Measurements from ENCODE around the gene ERCC6. TPM values are rescaled to one million over a fixed set of nuclear protein-coding genes. Genes with fewer than 3 reads are reported as not detected.

Gene ERCC6
- total and polyA plus RNA-seq, 4 donors = 8.5 to 48.4 (median 26.1) TPM

GRCh38 chr10:49539320-49539885 lies 482 bp upstream of the ERCC6 start:
- 1% methylated on average over 26 of the region's 26 CpGs for WGBS, 2 donors
- Histone ChIP-seq H3K4me3 (ENCODE audit: low read length in 2 of 2) (peak overlapping the region; percentile 1 to 28), H3K27me3 (ENCODE audit: control insufficient read depth in 1 of 2, insufficient read depth in 2 of 2, low read length in 1 of 2) (no peaks in the 10 kb centered on the region), H3K36me3 (ENCODE audit: control insufficient read depth in 1 of 2, insufficient read depth in 2 of 2, low read length in 1 of 2) (no peaks in the 10 kb centered on the region), H3K9me3 (ENCODE audit: control insufficient read depth, low read length) (no peaks in the 10 kb centered on the region), H3K27ac (ENCODE audit: low read depth in 1 of 2, low read length in 2 of 2) (peak overlapping the region in 1 of 2 donors; percentile 74), H3K4me1 (ENCODE audit: control insufficient read depth in 1 of 2, insufficient read depth in 2 of 2, low read length in 2 of 2) (peaks cover 0 to 3% of the 10 kb centered on the region in 2 donors)
- ATAC-seq (ENCODE audit: low FRiP score) (peak; percentile 55), DNase-seq (peak in 1 of 2 donors; percentile 76)
- intact Hi-C loops (cut with DNase I) = no loop called here

DNA sequence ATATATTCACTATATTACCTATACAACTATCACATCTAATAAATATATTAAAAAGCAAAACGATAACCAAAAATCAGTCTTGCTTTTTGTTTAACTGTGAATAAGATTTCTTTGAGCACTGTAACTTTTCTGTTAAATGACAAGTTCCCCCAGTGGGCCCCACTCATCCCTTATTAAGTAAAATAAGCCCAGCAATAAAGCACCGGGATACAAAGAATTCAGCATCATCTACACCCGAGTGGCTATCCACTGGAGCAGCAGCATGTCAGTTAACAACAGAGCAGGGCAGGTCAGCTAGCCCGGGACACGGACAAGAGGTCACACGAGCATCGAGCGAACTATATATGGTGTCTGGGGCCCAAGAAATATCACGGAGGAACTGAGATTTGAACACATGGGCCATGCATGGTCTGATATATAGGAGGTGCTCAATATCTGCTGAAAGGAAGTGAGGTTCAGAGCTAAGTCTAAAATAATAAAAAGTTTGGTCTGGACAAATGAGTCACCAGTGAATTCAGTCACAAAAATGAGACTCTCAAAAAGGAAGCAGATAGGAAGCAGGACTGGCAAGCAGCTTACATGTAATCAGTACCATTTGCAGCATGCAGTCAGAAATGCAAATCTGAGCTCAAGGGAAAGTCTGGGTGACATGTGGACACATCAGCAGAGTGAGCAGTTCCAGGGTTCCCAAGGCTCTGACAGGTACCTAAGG lies 4.1 kb downstream of the ERCC6 start:
- intact Hi-C loops (cut with DNase I) = no loop called here
- Histone ChIP-seq H3K9me3 (ENCODE audit: control insufficient read depth, low read length) (no peaks in the 10 kb centered on the region), H3K4me1 (ENCODE audit: control insufficient read depth in 1 of 2, insufficient read depth in 2 of 2, low read length in 2 of 2) (peaks cover 3% of the 10 kb centered on the region in 2 donors), H3K36me3 (ENCODE audit: control insufficient read depth in 1 of 2, insufficient read depth in 2 of 2, low read length in 1 of 2) (peaks cover 0 to 2% of the 10 kb centered on the region in 2 donors), H3K27ac (ENCODE audit: low read depth in 1 of 2, low read length in 2 of 2) (peak overlapping the region in 1 of 2 donors; percentile 65), H3K4me3 (ENCODE audit: low read length in 2 of 2) (no peak overlapping the region), H3K27me3 (ENCODE audit: control insufficient read depth in 1 of 2, insufficient read depth in 2 of 2, low read length in 1 of 2) (no peaks in the 10 kb centered on the region)
- DNase-seq = no peak
- no peak for ATAC-seq (ENCODE audit: low FRiP score)
- 38 to 46% methylated on average over 9 of the region's 9 CpGs for WGBS, 2 donors

GRCh38 chr10:49532461-49532860 lies 6.5 kb downstream of the ERCC6 start:
- Histone ChIP-seq H3K36me3 (ENCODE audit: control insufficient read depth in 1 of 2, insufficient read depth in 2 of 2, low read length in 1 of 2) (peaks cover 0 to 6% of the 10 kb centered on the region in 2 donors), H3K27me3 (ENCODE audit: control insufficient read depth in 1 of 2, insufficient read depth in 2 of 2, low read length in 1 of 2) (no peaks in the 10 kb centered on the region), H3K9me3 (ENCODE audit: control insufficient read depth, low read length) (no peaks in the 10 kb centered on the region), H3K27ac (ENCODE audit: low read depth in 1 of 2, low read length in 2 of 2) (no peak overlapping the region), H3K4me3 (ENCODE audit: low read length in 2 of 2) (no peak overlapping the region), H3K4me1 (ENCODE audit: control insufficient read depth in 1 of 2, insufficient read depth in 2 of 2, low read length in 2 of 2) (peaks cover 3% of the 10 kb centered on the region in 2 donors)
- 95 to 96% methylated on average over 15 of the region's 15 CpGs for WGBS, 2 donors
- DNase-seq (no peak), ATAC-seq (ENCODE audit: low FRiP score) (no peak)
- intact Hi-C loops (cut with DNase I) = no loop called here

DNA sequence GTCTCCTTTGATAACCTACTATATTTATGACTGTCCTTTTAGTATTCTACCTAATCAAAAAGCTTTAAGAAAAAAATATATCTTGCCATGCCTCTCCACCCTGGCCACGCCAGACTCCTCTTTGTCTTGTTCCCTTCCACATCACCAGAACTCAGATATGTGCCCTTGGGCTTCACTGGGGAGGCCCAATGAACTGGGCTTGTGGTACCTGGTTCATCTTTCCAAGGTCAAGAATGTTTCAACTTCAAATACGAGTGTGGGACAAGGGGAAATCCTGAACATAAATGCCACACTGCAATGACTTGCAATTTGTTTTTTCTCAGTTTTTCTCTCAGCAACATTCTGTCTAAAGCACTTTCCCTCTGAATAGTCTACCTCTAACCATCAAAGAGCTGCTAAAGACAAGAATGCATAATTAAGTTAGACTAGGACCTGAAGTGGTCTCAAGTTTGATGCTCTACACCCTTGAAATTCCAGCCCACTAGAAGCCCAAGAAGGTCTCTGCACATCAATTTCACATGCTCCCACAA lies 9.9 kb downstream of the ERCC6 start:
- H3K9me3 ChIP-seq (ENCODE audit: control insufficient read depth, low read length) = no peaks in the 10 kb centered on the region
- no peak overlapping the region for H3K4me3 ChIP-seq (ENCODE audit: low read length in 2 of 2)
- intact Hi-C loops (cut with DNase I) = no loop called here
- peaks cover 2 to 3% of the 10 kb centered on the region in 2 donors for H3K4me1 ChIP-seq (ENCODE audit: control insufficient read depth in 1 of 2, insufficient read depth in 2 of 2, low read length in 2 of 2)
- DNase-seq (no peak), ATAC-seq (ENCODE audit: low FRiP score) (no peak)
- H3K27me3 ChIP-seq (ENCODE audit: control insufficient read depth in 1 of 2, insufficient read depth in 2 of 2, low read length in 1 of 2) = no peaks in the 10 kb centered on the region
- no peak overlapping the region for H3K27ac ChIP-seq (ENCODE audit: low read depth in 1 of 2, low read length in 2 of 2)
- H3K36me3 ChIP-seq (ENCODE audit: control insufficient read depth in 1 of 2, insufficient read depth in 2 of 2, low read length in 1 of 2) = peaks cover 0 to 9% of the 10 kb centered on the region in 2 donors
- WGBS, 2 donors = 78 to 86% methylated on average over 2 of the region's 2 CpGs

GRCh38 chr10:49527850-49528249 lies 11.1 kb downstream of the ERCC6 start:
- intact Hi-C loops (cut with DNase I) = no loop called here
- 87 to 90% methylated on average over 4 of the region's 4 CpGs for whole genome bisulfite sequencing, 2 donors
- Histone ChIP-seq H3K4me1 (ENCODE audit: control insufficient read depth in 1 of 2, insufficient read depth in 2 of 2, low read length in 2 of 2) (peaks cover 0 to 4% of the 10 kb centered on the region in 2 donors), H3K9me3 (ENCODE audit: control insufficient read depth, low read length) (no peaks in the 10 kb centered on the region), H3K36me3 (ENCODE audit: control insufficient read depth in 1 of 2, insufficient read depth in 2 of 2, low read length in 1 of 2) (peaks cover 0 to 9% of the 10 kb centered on the region in 2 donors), H3K27me3 (ENCODE audit: control insufficient read depth in 1 of 2, insufficient read depth in 2 of 2, low read length in 1 of 2) (no peaks in the 10 kb centered on the region), H3K4me3 (ENCODE audit: low read length in 2 of 2) (no peak overlapping the region), H3K27ac (ENCODE audit: low read depth in 1 of 2, low read length in 2 of 2) (no peak overlapping the region)
- DNase-seq = no peak
- no peak for ATAC-seq (ENCODE audit: low FRiP score)

DNA sequence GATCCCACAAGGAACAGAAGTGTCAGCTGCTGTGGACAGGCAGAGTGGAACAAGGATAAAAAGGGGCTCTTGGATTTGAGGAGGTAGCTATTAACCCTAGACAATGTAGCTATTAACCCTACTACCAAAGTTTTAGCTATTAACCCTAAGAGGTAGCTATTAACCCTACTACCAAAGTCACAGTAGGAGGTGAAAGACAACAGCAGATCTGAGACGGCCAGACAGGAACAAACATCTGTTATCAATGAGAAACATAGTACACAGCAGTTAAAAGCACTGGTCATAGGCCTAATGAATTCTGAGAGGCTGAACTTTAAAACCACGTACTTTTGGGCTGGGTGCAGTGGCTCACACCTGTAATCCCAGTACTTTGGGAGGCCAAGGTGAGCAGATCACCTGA lies 11.9 kb downstream of the ERCC6 start:
- no peaks in the 10 kb centered on the region for H3K27me3 ChIP-seq (ENCODE audit: control insufficient read depth in 1 of 2, insufficient read depth in 2 of 2, low read length in 1 of 2)
- DNase-seq = no peak
- ATAC-seq (ENCODE audit: low FRiP score) = no peak
- H3K4me3 ChIP-seq (ENCODE audit: low read length in 2 of 2) = no peak overlapping the region
- no peaks in the 10 kb centered on the region for H3K9me3 ChIP-seq (ENCODE audit: control insufficient read depth, low read length)
- WGBS, 2 donors = 77 to 84% methylated on average over 2 of the region's 2 CpGs
- intact Hi-C loops (cut with DNase I) = no loop called here
- H3K36me3 ChIP-seq (ENCODE audit: control insufficient read depth in 1 of 2, insufficient read depth in 2 of 2, low read length in 1 of 2) = peaks cover 0 to 9% of the 10 kb centered on the region in 2 donors
- peaks cover 0 to 5% of the 10 kb centered on the region in 2 donors for H3K4me1 ChIP-seq (ENCODE audit: control insufficient read depth in 1 of 2, insufficient read depth in 2 of 2, low read length in 2 of 2)
- H3K27ac ChIP-seq (ENCODE audit: low read depth in 1 of 2, low read length in 2 of 2) = no peak overlapping the region

- no peaks in the 10 kb centered on the region for H3K27me3 ChIP-seq (ENCODE audit: control insufficient read depth in 1 of 2, insufficient read depth in 2 of 2, low read length in 1 of 2)
- intact Hi-C loops (cut with DNase I) = no loop called here
- no peak overlapping the region for H3K27ac ChIP-seq (ENCODE audit: low read depth in 1 of 2, low read length in 2 of 2)
- ATAC-seq (ENCODE audit: low FRiP score) (no peak), DNase-seq (no peak)
- peaks cover 0 to 9% of the 10 kb centered on the region in 2 donors for H3K36me3 ChIP-seq (ENCODE audit: control insufficient read depth in 1 of 2, insufficient read depth in 2 of 2, low read length in 1 of 2)
- peaks cover under 1 to 7% of the 10 kb centered on the region in 2 donors for H3K4me1 ChIP-seq (ENCODE audit: control insufficient read depth in 1 of 2, insufficient read depth in 2 of 2, low read length in 2 of 2)
- no peak overlapping the region for H3K4me3 ChIP-seq (ENCODE audit: low read length in 2 of 2)
- H3K9me3 ChIP-seq (ENCODE audit: control insufficient read depth, low read length) = no peaks in the 10 kb centered on the region
- WGBS, 2 donors = 56 to 59% methylated on average over 2 of the region's 2 CpGs
These were observed 12.3 kb downstream of the ERCC6 start for GRCh38 chr10:49526619-49527018.

- H3K27me3 ChIP-seq (ENCODE audit: control insufficient read depth in 1 of 2, insufficient read depth in 2 of 2, low read length in 1 of 2) = no peaks in the 10 kb centered on the region
- intact Hi-C loops (cut with DNase I) = no loop called here
- peaks cover 7% of the 10 kb centered on the region in 2 donors for H3K4me1 ChIP-seq (ENCODE audit: control insufficient read depth in 1 of 2, insufficient read depth in 2 of 2, low read length in 2 of 2)
- no peak overlapping the region for H3K4me3 ChIP-seq (ENCODE audit: low read length in 2 of 2)
- H3K36me3 ChIP-seq (ENCODE audit: control insufficient read depth in 1 of 2, insufficient read depth in 2 of 2, low read length in 1 of 2) = peaks cover 0 to 5% of the 10 kb centered on the region in 2 donors
- no peak for ATAC-seq (ENCODE audit: low FRiP score)
- H3K9me3 ChIP-seq (ENCODE audit: control insufficient read depth, low read length) = no peaks in the 10 kb centered on the region
- WGBS, 2 donors = 13 to 27% methylated on average over 7 of the region's 7 CpGs
- no peak for DNase-seq
- peak overlapping the region; percentile 22 to 76 for H3K27ac ChIP-seq (ENCODE audit: low read depth in 1 of 2, low read length in 2 of 2)
These were observed 14.4 kb downstream of the ERCC6 start for GRCh38 chr10:49524496-49524895.

DNA sequence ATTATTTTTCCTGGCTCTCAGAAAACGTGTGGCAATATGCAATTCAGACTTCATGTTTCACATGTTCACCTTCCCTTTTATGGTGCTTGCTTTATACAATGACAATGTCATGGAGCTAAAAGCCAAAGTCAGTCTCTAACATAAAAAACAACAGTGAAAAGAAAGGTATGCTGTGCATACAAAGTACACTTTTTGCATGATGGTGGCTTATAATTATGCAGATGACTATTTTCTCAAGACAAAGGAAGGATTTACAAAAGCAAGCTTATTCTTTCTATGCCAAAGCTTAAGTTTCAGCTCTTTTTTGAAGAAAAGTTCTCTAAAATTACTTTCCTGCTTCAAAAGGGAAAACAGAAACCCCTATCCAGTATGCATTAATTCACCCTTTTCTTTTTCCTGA lies 15.6 kb downstream of the ERCC6 start:
- H3K9me3 ChIP-seq (ENCODE audit: control insufficient read depth, low read length) = no peaks in the 10 kb centered on the region
- H3K27me3 ChIP-seq (ENCODE audit: control insufficient read depth in 1 of 2, insufficient read depth in 2 of 2, low read length in 1 of 2) = no peaks in the 10 kb centered on the region
- WGBS, 2 donors = 4% methylated on average over 1 of the region's 1 CpG
- peaks cover 7% of the 10 kb centered on the region in 2 donors for H3K4me1 ChIP-seq (ENCODE audit: control insufficient read depth in 1 of 2, insufficient read depth in 2 of 2, low read length in 2 of 2)
- intact Hi-C loops (cut with DNase I) = no loop called here
- no peak overlapping the region for H3K27ac ChIP-seq (ENCODE audit: low read depth in 1 of 2, low read length in 2 of 2)
- ATAC-seq (ENCODE audit: low FRiP score) (no peak), DNase-seq (no peak)
- H3K4me3 ChIP-seq (ENCODE audit: low read length in 2 of 2) = no peak overlapping the region
- H3K36me3 ChIP-seq (ENCODE audit: control insufficient read depth in 1 of 2, insufficient read depth in 2 of 2, low read length in 1 of 2) = peaks cover 0 to 2% of the 10 kb centered on the region in 2 donors
